ENCODE results near the gene DYNC1I2. TPM values are rescaled to one million over a fixed set of nuclear protein-coding genes. Genes with fewer than 3 reads are reported as not detected.
"Not testable (repeated sequence)": the region's sequence is repeated elsewhere in the genome, so short reads cannot be mapped to it uniquely, and the experiment has no call there.

The DYNC1I2 gene
- total RNA-seq, 4 donors from 2014 or later = 54.6 to 165 (median 105) TPM

- intact Hi-C loops (cut with DNase I; ENCODE audit: low total_unique reads) = no loop called here
Observed at GRCh38 chr2:171762879-171763573, 75.8 kb downstream of the DYNC1I2 start.

DNA sequence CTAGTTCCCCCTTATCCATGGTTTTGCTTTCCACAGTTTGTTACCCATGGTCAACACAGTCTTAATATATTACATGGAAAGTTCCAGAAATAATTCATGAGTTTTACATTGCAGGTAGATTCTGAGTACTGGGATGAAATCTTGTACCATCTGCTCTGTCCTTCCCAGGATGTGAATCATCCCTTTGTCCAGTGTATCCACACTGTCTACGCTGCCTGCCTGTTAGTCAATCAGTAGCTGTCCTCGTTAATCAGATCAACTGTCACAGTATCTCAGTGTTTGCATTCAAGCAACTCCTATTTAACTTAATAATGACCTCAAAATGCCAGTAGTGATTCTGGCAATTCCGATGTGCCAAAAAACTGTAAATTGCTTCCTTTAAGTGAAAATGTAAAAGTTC is 76.3 kb downstream of the DYNC1I2 start:
- TF ChIP-seq POLR2A (IDR thresholded peaks at IDR 0.05) = no peak
- TF ChIP-seq, protein P1, sequence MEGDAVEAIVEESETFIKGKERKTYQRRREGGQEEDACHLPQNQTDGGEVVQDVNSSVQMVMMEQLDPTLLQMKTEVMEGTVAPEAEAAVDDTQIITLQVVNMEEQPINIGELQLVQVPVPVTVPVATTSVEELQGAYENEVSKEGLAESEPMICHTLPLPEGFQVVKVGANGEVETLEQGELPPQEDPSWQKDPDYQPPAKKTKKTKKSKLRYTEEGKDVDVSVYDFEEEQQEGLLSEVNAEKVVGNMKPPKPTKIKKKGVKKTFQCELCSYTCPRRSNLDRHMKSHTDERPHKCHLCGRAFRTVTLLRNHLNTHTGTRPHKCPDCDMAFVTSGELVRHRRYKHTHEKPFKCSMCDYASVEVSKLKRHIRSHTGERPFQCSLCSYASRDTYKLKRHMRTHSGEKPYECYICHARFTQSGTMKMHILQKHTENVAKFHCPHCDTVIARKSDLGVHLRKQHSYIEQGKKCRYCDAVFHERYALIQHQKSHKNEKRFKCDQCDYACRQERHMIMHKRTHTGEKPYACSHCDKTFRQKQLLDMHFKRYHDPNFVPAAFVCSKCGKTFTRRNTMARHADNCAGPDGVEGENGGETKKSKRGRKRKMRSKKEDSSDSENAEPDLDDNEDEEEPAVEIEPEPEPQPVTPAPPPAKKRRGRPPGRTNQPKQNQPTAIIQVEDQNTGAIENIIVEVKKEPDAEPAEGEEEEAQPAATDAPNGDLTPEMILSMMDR (IDR thresholded peaks at IDR 0.05) = no peak
- Histone ChIP-seq H3K9me3 (no peaks in the 10 kb centered on the region), H3K27ac (no peak overlapping the region), H3K27me3 (no peaks in the 10 kb centered on the region), H3K36me3 (no peaks in the 10 kb centered on the region), H3K4me1 (no peaks in the 10 kb centered on the region), H3K4me3 (no peak overlapping the region)
- intact Hi-C loops (cut with DNase I; ENCODE audit: low total_unique reads) = no loop called here
- no peak for DNase-seq

More at GRCh38 chr2:171762879-171763573, 75.8 kb downstream of the DYNC1I2 start:
- Histone ChIP-seq H3K4me1 (no peaks in the 10 kb centered on the region), H3K4me3 (no peak overlapping the region), H3K36me3 (no peaks in the 10 kb centered on the region), H3K27ac (no peak overlapping the region), H3K27me3 (no peaks in the 10 kb centered on the region), H3K9me3 (no peaks in the 10 kb centered on the region)
- DNase-seq = no peak
- TF ChIP-seq, protein P1 (IDR thresholded peaks at IDR 0.05) = no peak
- no peak for TF ChIP-seq POLR2A (IDR thresholded peaks at IDR 0.05)

DNA sequence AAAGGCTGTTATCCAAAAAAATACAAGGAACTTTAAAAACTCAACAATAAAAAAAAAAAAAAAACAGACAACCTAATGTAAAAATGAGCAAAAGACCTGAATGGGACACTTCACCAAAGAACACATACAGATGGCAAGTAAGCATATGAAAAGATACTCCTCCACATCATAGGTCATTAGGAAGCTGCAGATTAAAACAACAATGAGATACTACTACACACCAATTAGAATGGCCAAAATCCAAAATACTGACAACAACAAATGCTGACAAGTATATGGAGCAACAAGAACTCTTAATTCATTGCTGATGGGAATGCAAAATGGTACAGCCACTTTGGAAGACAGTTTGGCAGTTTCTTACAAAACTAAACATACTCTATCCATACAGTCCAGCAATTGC is 84.2 kb downstream of the DYNC1I2 start:
- no peak for DNase-seq
- no peaks in the 10 kb centered on the region for H3K27me3 ChIP-seq
- intact Hi-C loops (cut with DNase I; ENCODE audit: low total_unique reads) = no loop called here
- H3K36me3 ChIP-seq = no peaks in the 10 kb centered on the region
- H3K4me1 ChIP-seq = no peaks in the 10 kb centered on the region
- H3K9me3 ChIP-seq = no peaks in the 10 kb centered on the region
- no peak overlapping the region for H3K4me3 ChIP-seq
- no peak for TF ChIP-seq POLR2A (IDR thresholded peaks at IDR 0.05)
- TF ChIP-seq, protein P1 (IDR thresholded peaks at IDR 0.05) = no peak
- H3K27ac ChIP-seq = no peak overlapping the region

DNA sequence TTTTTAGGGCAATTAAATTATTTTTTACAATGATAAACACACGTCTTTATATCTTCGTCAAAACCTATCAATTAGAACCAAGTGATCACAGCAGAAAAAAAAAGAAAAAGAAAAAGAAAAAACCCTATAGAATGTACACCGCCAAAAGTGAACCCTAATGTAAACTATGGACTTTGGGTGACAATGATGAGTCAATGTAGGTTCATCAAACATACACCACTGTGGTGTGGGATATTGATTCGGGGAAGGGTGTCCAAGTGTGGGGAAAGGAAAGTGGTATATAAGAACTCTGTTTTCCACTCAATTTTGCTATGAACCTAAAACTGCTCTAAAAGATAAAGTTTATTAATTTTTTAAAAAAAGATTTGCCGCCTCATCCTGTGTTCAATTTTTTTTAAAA is 85.1 kb downstream of the DYNC1I2 start:
- Histone ChIP-seq H3K27me3 (no peaks in the 10 kb centered on the region), H3K9me3 (no peaks in the 10 kb centered on the region)
- intact Hi-C loops (cut with DNase I; ENCODE audit: low total_unique reads) = no loop called here

DNA sequence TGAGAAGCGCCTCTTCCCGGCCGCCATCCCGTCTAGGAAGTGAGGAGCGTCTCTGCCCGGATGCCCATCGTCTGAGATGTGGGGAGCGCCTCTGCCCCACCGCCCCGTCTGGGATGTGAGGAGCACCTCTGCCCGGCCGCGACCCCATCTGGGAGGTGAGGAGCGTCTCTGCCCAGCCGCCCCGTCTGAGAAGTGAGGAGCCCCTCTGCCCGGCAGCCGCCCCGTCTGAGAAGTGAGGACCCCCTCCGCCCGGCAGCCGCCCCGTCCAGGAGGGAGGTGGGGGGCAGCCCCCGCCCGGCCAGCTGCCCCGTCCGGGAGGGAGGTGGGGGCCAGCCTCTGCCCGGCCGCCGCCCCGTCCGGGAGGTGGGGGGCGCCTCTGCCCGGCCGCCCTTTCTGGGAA is 87.3 kb downstream of the DYNC1I2 start:
- H3K4me3 ChIP-seq; H3K36me3 ChIP-seq; H3K27me3 ChIP-seq; DNase-seq; H3K27ac ChIP-seq; intact Hi-C loops (cut with DNase I; ENCODE audit: low total_unique reads); H3K4me1 ChIP-seq; H3K9me3 ChIP-seq: not testable (repeated sequence)

More for the DNA sequence above, 85.1 kb downstream of the DYNC1I2 start:
- DNase-seq = no peak
- Histone ChIP-seq H3K4me1 (no peaks in the 10 kb centered on the region), H3K4me3 (no peak overlapping the region), H3K27ac (no peak overlapping the region), H3K36me3 (no peaks in the 10 kb centered on the region)
- no peak for TF ChIP-seq POLR2A (IDR thresholded peaks at IDR 0.05)
- TF ChIP-seq, protein P1 (IDR thresholded peaks at IDR 0.05) = no peak

Measured in uterus (tissue), 4 donors.